HG03342 (cell line): ENCODE measurements around the gene DDA1.
"Not testable (repeated sequence)": the region's sequence is repeated elsewhere in the genome, so short reads cannot be mapped to it uniquely, and the experiment has no call there.

Experiments used
- ATAC-seq: cut with Tn5 transposase; IDR thresholded peaks from one replicate; pipeline ENCODE4 v1.9.1; 2021; ENCODE audit warnings: mild to moderate bottlenecking, moderate library complexity; ENCODE audit not compliant: unreplicated experiment

The DDA1 gene

DNA sequence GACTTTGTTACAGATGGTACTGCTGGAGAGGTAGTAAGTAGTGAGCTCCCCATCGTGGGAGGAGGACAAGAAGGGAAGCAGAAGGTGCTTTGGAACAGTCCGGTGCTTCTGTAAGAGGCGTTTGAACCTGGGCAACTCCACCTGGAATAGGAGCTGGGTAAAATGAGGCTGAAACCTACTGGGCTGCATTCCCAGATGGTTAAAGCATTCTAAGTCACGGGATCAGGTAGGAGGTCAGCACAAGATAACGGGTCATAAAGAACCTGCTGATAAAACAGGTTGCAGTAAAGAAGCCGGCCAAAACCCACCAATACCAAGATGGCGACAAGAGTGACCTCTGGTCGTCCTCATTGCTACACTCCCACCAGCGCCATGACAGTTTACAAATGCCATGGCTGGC, 22.6 kb upstream of the DDA1 start:
- ATAC-seq = no peak

GRCh38 chr19:17289489-17289888, 19.9 kb upstream of the DDA1 start:
- no peak for ATAC-seq

- ATAC-seq = peak; percentile 77
Measured at GRCh38 chr19:17292301-17293074, 16.9 kb upstream of the DDA1 start.

GRCh38 chr19:17293605-17294004, 15.8 kb upstream of the DDA1 start:
- no peak for ATAC-seq

GRCh38 chr19:17294051-17294891, 15.1 kb upstream of the DDA1 start:
- no peak for ATAC-seq

GRCh38 chr19:17295551-17295950, 13.8 kb upstream of the DDA1 start:
- not testable (repeated sequence) for ATAC-seq

DNA sequence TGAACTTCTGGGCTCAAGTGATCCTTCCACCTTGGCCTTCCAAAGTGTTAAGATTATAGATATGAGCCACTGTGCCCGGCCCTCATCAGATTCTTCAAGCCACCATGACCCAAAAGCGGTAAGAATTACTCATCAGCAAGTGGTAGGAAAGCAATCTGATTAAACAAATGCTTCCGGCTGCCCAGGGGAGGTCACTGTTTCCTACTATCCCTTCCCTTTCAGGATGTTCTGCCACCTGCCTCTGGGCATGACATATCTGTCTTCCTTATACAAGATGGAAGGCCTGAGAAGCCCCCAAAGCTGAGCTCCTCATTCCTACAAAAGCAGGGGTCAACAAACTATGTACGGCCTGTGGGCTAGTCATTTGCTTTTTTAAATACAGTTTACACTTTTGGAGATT, 13.1 kb upstream of the DDA1 start:
- no peak for ATAC-seq

DNA sequence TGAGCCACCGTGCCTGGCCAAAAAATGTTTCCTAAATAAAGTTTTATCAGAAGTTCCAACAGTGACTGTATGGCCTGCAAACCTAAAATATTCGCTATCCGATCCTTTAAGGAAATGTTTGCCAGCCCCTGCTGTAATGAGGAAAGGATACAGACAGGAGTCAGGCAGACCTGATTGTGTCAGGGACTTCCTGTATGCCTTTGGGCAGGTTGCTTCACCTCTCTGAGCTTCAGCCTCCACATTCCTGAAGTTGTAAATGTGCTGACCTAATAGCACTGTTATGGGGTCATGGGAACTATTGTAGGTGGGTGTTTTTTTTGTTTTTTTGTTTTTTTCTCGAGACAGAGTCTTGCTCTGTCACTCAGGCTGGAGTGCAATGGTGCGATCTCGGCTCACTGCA, 12.4 kb upstream of the DDA1 start:
- ATAC-seq = no peak

DNA sequence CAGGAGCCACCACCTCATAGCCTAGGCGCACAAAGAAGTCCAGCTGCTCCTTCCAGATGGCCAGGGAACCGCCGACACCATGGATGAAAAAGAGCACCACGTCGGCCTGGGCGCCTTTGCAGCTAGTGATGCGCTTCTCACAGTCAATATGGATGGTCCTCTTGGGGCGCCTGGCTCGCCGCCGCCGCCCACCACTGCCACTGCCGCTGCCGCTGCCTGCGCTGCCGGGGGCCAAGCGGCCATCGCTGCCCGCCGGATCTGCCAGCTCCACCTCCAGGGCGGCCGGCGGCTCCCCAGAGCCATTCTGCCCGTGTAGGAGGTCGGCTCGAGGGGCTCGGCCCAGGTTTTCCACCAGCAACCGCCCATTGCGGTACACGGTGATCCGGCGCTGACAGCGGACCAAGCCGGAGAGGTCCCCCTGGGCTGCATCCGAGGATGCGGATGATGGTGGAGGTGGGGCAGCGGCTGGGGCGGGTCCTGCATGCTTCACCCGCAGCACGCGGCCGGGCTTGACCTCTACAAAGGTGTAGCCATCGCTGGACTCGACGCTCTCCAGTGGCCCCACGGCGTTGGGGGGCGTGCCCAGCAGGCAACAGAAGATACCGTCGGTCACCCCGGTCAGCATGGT, 8.3 kb upstream of the DDA1 start:
- ATAC-seq = no peak

DNA sequence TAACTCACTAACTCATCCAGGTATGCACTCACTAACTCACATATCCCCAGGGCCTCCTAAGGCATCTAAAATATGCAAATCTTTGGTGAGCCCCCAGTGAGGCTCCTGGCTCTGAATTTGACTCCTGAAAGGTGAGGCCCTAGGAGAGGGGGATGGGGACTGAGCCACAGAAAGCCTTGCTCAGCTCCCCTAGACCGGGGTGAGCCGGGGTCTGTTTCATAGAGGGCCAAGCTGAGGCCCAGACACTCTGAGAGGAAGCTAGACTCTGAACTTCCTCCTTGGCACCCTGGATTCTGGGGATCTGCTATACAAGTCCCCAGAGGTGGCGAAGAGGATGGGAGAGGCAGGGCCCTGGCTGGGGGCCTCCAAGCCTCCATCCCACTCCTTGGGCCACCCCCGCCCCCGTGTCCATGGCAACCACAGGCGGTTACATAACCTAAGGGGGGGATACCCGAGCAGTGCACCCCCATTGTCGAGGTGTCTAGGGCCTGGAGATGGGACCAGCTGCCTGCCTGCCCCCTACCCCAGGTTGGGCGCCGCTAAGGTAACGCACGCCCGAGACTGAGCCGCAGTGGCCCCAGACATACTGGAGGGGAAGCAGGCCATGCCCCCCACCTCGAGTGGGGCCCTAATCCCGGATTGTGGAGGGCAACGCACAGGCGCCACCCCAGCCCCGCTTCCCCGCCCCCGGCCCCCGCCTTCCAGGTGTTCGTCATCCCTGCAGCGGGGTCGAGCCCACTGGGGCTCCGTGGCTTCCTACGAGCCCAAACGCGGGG, 6.8 kb upstream of the DDA1 start:
- no peak for ATAC-seq

DNA sequence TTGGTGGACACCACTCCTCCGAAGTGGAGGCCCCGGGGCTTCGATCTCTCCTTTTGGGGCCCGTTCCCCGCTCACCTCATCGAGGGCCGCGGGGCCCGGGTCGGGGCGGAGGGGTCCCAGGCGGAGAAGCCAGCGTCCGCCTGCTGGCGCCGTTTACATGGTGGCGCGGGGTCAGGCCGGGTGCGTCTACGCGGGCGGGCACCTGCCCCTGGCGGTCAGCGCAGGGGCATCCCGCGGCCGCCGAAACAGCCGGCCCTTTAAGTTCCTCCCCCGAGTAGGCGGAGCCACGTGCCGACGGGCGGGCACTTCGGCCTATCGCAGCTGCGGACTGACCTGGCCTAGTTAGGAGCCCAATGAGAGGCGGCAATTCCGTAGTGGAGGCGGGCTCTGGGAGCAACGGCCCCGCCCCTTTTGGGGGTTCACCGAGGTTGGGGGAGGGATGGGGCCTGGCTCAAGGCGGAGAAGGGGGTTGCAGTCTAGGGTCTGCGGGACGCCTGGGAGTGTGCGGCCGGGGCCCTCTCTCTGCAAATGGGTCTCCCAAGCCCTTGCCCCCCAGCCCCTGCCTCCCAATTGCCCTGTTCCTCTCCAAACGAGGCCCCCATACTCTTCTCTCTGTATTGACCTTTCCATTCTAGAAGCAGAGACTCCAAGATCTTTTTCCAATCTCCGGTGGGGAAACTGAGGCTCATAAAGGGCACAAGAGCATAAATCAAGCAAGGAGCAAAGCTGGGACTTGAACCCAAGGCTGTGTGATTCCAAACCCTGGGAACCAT, 6.0 kb upstream of the DDA1 start, which contains the start of gene ABHD8:
Gene ABHD8 (minus strand): TSS at position 259 of the 773 bp plus-strand sequence. CDS start 1,809 bp downstream, outside the sequence.
- peak; percentile 63 for ATAC-seq

- ATAC-seq = no peak
Measured at GRCh38 chr19:17303940-17304267, 5.5 kb upstream of the DDA1 start.

DNA sequence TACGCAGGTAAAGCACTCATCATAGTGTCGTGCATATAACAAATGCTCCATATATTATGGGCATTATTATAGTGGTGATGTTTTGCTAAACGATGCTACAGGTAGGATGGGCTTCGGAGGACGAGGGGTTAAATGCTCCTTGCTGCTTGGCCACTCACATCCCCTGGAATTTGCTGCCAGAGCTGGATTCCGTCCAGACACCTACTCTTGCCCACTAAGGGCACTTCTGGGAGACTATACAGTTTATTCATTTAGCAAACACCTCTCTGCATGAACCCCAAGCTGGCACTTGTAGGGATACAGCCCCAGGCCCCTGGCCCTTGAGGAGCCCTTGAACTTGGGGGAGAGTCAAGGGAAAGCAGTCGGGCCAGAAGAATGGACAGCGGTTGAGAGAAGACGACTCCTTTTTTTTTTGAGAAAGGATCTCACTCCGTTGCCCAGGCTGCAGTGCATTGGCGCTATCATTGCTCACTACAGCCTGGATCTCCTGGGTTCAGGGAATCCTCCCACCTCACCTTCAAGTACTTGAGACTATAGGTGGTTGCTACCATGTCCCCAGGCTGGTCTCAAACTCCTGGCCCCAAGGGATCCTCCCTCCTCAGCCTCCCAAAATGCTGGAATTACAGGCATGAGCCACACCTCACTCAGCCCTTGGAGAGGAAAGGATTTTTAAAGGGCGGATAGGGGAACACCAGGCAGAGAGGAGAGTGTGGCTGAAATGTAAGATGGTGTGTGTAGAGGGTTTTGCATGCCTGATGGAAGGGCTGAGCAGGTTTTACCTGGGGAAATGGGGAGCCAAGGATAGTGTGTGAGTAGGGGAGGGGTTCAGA, 4.8 kb upstream of the DDA1 start:
- no peak for ATAC-seq

GRCh38 chr19:17305216-17305516, 4.2 kb upstream of the DDA1 start:
- ATAC-seq = no peak

DNA sequence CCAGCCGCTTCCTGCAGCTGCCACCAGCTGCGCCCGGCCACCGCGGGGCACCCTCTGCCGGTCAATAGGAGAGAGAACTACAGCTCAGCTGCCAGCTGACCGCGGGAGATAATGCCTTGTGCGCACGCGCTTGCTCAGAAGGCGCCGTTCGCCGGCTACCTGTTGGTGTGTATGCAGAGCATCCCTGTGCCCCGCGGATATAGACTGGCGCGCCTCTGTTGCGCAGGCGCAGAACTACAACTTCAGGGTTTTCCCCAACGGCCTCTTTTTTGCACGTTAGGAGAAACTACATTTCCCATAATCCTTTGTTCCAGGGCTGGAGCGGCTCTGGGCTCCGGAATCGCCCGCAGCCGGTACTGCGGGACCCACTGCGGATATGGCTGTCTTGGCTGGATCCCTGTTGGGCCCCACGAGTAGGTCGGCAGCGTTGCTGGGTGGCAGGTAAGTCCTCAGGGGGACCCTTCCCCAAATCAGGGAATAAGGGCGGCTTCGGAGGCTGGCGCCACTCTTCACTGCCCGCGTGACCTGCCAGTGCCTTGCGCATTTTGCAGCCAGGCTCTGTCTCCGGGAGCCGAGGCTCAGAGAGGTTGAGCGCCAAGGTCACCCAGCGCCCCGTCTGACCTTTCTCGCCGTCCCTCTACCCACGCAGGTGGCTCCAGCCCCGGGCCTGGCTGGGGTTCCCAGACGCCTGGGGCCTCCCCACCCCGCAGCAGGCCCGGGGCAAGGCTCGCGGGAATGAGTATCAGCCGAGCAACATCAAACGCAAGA, 3.7 kb upstream of the DDA1 start, which contains the start of gene MRPL34:
Gene MRPL34 (plus strand): TSS at position 356 of the 768 bp plus-strand sequence. CDS start 21 bp downstream, at position 377.
- ATAC-seq = peak; percentile 55

GRCh38 chr19:17306285-17306714, 3.1 kb upstream of the DDA1 start:
- ATAC-seq = no peak

DNA sequence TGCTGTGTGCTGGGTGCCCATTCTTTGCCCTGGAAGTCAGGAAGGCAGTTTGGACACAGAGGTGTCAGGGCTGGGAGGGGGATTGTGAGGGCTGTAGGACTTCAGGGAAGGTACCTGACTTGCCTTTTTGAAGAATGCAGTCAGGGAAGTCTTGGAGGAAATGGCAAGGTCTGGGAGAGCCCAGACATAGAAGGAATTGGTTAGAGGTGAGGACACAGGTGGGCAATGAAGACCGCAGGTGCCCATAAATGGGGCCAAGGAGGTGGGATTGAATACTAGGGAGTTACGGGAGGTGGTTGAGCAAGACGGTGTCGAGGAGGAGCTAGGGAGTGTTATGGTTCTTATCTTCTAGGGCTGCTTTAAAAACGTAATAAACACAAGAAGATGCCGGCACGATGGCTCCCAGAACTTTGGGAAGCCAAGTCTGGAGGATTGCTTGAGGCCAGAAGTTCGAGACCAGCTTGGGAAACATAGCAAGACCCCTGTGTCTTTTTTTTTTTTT, 1.4 kb upstream of the DDA1 start:
- no peak for ATAC-seq

DNA sequence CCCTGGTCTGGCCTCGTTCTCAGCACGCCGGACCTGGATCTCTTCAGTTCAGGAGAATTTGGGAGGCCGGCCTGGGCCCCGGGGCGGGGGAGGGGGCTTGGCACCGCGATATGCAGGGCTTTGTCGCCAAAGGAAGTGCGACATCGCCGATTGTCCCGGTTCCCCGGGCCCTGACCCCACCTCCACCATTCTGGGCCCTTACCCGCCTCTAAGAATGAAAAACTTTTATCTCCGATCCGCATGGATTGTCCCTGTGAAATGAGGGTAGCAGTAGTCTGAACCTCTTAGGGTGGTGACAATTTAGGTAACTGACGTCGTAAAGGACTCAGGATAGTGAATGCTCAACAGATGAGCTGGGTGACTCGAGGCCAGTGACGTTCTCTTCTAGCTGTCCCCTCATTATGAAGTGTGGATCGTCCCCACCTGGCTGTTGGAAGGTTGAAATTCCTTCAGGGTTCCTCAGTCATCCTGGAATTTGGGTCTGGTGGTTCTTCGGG, 650 bp downstream of the DDA1 start:
- no peak for ATAC-seq
